Ascending aorta (tissue), 2 donors: ENCODE data around the gene ANGPTL1. TPM values are rescaled to one million over a fixed set of nuclear protein-coding genes. Genes with fewer than 3 reads are reported as not detected.

Experiments used
- DNase-seq, 2 donors: peaks; one replicate each; pipeline ENCODE4 v3.0.0-alpha.2; 2019; ENCODE audit warnings: low spot score in 2 of 2
- H3K27ac ChIP-seq, 2 donors: fragments of 200-600 bp; sonication (generic); one replicate each; pipeline ENCODE4 v1.5.1; 2016 to 2017; ENCODE audit warnings: mild to moderate bottlenecking in 1 of 2
- H3K27me3 ChIP-seq: fragments of 200-600 bp; sonication (generic); one replicate; pipeline ENCODE4 v1.5.1; 2017
- H3K36me3 ChIP-seq, 2 donors: fragments of 200-600 bp; sonication (generic); one replicate each; pipeline ENCODE4 v1.5.1; 2016
- H3K4me1 ChIP-seq, 2 donors: fragments of 200-600 bp; sonication (generic); one replicate each; pipeline ENCODE4 v1.5.1; 2016 to 2017; ENCODE audit warnings: mild to moderate bottlenecking in 1 of 2
- H3K4me3 ChIP-seq, 2 donors: fragments of 200-600 bp; sonication (generic); one replicate each; pipeline ENCODE4 v1.5.1; 2016 to 2017; ENCODE audit warnings: mild to moderate bottlenecking in 1 of 2
- H3K9me3 ChIP-seq, 2 donors: fragments of 200-600 bp; sonication (generic); one replicate each; pipeline ENCODE4 v1.5.1; 2016
- intact Hi-C: fragments of 100-400 bp; cut with DNase I; formaldehyde crosslinking; loops from one replicate; pipeline ENCODE4 v1.15.1; 2023
- total RNA-seq: library from RNA; depleted of rRNA; stranded (reverse); fragments of >200 nt; gene quantifications from one replicate; pipeline ENCODE4 v1.1.0, GENCODE V29; 2016
- TF ChIP-seq, protein P1 (sequence below), 3 experiments: fragments of 200-600 bp in 2 of 3; fragments of 450-650 bp in 1 of 3; sonication (generic) in 2 of 3; IDR thresholded peaks; one replicate each; pipeline ENCODE4 v1.5.1; 2016 to 2019; ENCODE audit warnings: antibody characterized with exemption in 3 of 3, mild to moderate bottlenecking in 1 of 3, moderate library complexity in 1 of 3

Gene ANGPTL1
- total RNA-seq, 1 donor from 2014 or later = 30.8 TPM

- H3K4me1 ChIP-seq = no peaks in the 10 kb centered on the region
- no peaks in the 10 kb centered on the region for H3K9me3 ChIP-seq
- DNase-seq = no peak
- TF ChIP-seq, protein P1, sequence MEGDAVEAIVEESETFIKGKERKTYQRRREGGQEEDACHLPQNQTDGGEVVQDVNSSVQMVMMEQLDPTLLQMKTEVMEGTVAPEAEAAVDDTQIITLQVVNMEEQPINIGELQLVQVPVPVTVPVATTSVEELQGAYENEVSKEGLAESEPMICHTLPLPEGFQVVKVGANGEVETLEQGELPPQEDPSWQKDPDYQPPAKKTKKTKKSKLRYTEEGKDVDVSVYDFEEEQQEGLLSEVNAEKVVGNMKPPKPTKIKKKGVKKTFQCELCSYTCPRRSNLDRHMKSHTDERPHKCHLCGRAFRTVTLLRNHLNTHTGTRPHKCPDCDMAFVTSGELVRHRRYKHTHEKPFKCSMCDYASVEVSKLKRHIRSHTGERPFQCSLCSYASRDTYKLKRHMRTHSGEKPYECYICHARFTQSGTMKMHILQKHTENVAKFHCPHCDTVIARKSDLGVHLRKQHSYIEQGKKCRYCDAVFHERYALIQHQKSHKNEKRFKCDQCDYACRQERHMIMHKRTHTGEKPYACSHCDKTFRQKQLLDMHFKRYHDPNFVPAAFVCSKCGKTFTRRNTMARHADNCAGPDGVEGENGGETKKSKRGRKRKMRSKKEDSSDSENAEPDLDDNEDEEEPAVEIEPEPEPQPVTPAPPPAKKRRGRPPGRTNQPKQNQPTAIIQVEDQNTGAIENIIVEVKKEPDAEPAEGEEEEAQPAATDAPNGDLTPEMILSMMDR (IDR thresholded peaks at IDR 0.05) = no peak
- intact Hi-C loops = no loop called here
- H3K27me3 ChIP-seq = no peaks in the 10 kb centered on the region
- H3K27ac ChIP-seq = no peak overlapping the region
- H3K4me3 ChIP-seq = no peak overlapping the region
- H3K36me3 ChIP-seq = no peaks in the 10 kb centered on the region
Observed at GRCh38 chr1:178912597-178912996, 41.7 kb upstream of the ANGPTL1 start.

- intact Hi-C loops = no loop called here
- no peak overlapping the region for H3K27ac ChIP-seq
- H3K4me3 ChIP-seq = no peak overlapping the region
- TF ChIP-seq, protein P1 (IDR thresholded peaks at IDR 0.05) = no peak
- H3K9me3 ChIP-seq = no peaks in the 10 kb centered on the region
- DNase-seq = no peak
- H3K4me1 ChIP-seq = no peaks in the 10 kb centered on the region
- no peaks in the 10 kb centered on the region for H3K27me3 ChIP-seq
- H3K36me3 ChIP-seq = no peaks in the 10 kb centered on the region
Observed at GRCh38 chr1:178910023-178910422, 39.1 kb upstream of the ANGPTL1 start.

DNA sequence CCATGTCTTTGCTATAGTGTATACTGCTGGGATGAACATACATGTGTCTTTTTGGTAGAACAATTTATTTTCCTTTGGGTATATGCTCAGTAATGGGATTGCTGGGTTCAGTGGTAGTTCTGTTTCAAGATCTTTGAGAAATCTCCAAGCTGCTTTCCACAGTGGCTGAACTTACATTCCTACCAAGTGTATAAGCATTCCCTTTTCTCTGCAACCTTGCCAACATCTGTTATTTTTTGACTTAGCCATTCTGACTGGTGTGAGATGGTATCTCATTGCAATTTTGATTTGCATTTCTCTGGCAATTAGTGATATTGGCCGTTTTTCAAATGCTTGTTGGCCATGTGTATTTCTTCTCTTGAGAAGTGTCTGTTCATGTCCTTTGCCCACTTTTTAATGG, 37.5 kb upstream of the ANGPTL1 start:
- H3K36me3 ChIP-seq = no peaks in the 10 kb centered on the region
- no peaks in the 10 kb centered on the region for H3K27me3 ChIP-seq
- intact Hi-C loops = no loop called here
- no peaks in the 10 kb centered on the region for H3K9me3 ChIP-seq
- TF ChIP-seq, protein P1 (IDR thresholded peaks at IDR 0.05) = no peak
- no peak overlapping the region for H3K4me3 ChIP-seq
- H3K4me1 ChIP-seq = no peaks in the 10 kb centered on the region
- H3K27ac ChIP-seq = no peak overlapping the region
- DNase-seq = no peak

DNA sequence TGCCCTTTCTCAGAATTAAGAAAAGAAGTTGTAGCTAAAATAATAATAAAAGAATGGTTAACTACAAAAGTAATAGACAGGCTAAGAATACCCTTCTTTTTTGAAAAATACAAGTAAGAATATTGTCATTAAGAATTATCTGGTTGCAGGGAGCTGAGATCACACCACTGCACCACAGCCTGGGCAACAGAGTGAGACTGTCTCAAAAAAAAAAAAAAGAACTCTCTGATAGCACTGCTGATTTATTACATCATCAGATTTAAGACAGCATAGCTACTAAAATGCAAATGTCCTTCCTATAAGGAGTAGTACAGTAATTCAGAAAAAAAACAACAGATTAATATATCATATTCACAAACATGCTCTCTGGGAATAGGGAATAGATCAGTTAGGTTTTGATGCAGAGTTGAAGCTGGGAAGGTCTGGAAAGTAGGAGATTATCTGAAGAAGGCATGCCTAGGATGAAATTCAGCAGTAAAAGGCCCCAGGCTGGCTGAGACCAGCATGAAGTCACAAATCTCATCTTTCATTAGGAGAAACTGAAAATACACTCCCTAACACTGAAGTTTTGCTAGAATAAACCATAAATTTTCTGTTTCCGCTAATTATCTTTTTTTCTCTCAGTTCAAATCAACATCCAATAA, 30.7 kb upstream of the ANGPTL1 start:
- Histone ChIP-seq H3K9me3 (no peaks in the 10 kb centered on the region), H3K27ac (no peak overlapping the region), H3K27me3 (no peaks in the 10 kb centered on the region), H3K36me3 (no peaks in the 10 kb centered on the region), H3K4me1 (no peaks in the 10 kb centered on the region), H3K4me3 (no peak overlapping the region)
- intact Hi-C loops = no loop called here
- no peak for DNase-seq
- TF ChIP-seq, protein P1 (IDR thresholded peaks at IDR 0.05) = no peak

DNA sequence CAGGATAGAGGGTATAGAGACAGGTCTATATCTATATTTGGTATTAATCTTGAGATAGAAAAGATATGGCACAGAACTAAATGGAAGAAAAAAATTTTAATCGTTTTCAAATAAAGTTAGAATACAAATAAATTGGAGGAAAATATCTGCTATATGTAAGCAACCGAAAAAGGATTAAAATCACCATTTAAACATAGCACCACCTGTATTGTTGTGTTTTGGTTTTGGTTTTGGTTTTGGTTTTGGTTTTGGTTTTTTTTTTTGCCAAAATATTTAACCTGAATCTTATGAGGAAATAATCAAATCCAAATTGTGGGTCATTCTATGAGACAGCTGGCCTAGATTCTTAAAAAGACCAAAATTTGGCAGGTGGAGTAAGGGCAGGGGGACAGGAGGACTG, 28.5 kb upstream of the ANGPTL1 start:
- no peaks in the 10 kb centered on the region for H3K9me3 ChIP-seq

More for the DNA sequence above, 28.5 kb upstream of the ANGPTL1 start:
- H3K27me3 ChIP-seq = no peaks in the 10 kb centered on the region
- DNase-seq = no peak
- intact Hi-C loops = no loop called here
- H3K36me3 ChIP-seq = no peaks in the 10 kb centered on the region
- TF ChIP-seq, protein P1 (IDR thresholded peaks at IDR 0.05) = no peak
- H3K4me1 ChIP-seq = no peaks in the 10 kb centered on the region
- H3K27ac ChIP-seq = no peak overlapping the region
- H3K4me3 ChIP-seq = no peak overlapping the region
